SK-N-SH treated with all-trans-retinoic acid at 6 μM for 48 hours (cell line): Measurements from ENCODE around the gene MAN2B1.

Source experiments
- ARNTL ChIP-seq: fragments of 450-650 bp; formaldehyde crosslinking; IDR thresholded peaks from 2 replicates; pipeline ENCODE4 v1.5.0; 2020; ENCODE audit warnings: low read depth, mild to moderate bottlenecking, moderate library complexity, borderline replicate concordance
- PATZ1 ChIP-seq: fragments of 250-450 bp; sonication (Bioruptor Pico); IDR thresholded peaks from 2 replicates; pipeline ENCODE4 v1.8.0; 2020; ENCODE audit warnings: mild to moderate bottlenecking, moderate library complexity, borderline replicate concordance
- ZC3H10 ChIP-seq: fragments of 250-450 bp; sonication (Bioruptor Pico); IDR thresholded peaks from 2 replicates; pipeline ENCODE4 v1.5.1; 2021; ENCODE audit warnings: mild to moderate bottlenecking, moderate library complexity
- ZNF565 ChIP-seq: fragments of 450-650 bp; formaldehyde crosslinking; conservative IDR thresholded peaks from 2 replicates; pipeline ENCODE4 v1.5.0; 2020; ENCODE audit warnings: low read depth, mild to moderate bottlenecking, moderate library complexity
- ZNF8 ChIP-seq: fragments of 450-650 bp; formaldehyde crosslinking; IDR thresholded peaks from 2 replicates; pipeline ENCODE4 v1.5.0; 2020; ENCODE audit warnings: mild to moderate bottlenecking, moderate library complexity
- TF ChIP-seq, protein P1 (sequence below): fragments of 250-450 bp; sonication (Bioruptor Pico); IDR thresholded peaks from 2 replicates; pipeline ENCODE4 v1.5.1; 2021; ENCODE audit warnings: mild to moderate bottlenecking, moderate library complexity
- TF ChIP-seq, protein P2 (sequence below): fragments of 250-450 bp; sonication (Bioruptor Pico); IDR thresholded peaks from 2 replicates; pipeline ENCODE4 v1.5.1; 2020; ENCODE audit warnings: low read depth, mild to moderate bottlenecking, moderate library complexity

DNA sequence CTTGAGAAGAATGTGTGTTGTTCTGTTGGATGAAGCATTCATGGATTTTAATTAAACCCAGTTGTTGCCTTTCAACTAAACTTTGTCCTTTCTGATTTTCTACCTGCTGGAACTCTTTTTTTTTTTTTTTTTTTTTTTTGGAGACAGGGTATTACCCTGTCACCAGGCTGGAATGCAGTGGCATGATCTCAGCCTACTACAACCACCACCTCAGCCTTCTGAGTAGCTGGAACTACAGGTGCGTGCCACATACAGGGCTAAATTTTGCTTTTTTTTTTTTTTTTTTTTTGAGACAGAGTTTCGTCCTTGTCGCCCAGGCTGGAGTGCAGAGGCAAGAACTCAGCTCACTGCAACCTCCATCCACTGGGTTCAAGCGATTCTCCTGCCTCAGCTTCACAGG, 48.9 kb downstream of the MAN2B1 start:
- TF ChIP-seq ARNTL (CRISPR knock-in tag), result no peak
- TF ChIP-seq PATZ1 (CRISPR knock-in tag), result no peak
- TF ChIP-seq, protein P1, sequence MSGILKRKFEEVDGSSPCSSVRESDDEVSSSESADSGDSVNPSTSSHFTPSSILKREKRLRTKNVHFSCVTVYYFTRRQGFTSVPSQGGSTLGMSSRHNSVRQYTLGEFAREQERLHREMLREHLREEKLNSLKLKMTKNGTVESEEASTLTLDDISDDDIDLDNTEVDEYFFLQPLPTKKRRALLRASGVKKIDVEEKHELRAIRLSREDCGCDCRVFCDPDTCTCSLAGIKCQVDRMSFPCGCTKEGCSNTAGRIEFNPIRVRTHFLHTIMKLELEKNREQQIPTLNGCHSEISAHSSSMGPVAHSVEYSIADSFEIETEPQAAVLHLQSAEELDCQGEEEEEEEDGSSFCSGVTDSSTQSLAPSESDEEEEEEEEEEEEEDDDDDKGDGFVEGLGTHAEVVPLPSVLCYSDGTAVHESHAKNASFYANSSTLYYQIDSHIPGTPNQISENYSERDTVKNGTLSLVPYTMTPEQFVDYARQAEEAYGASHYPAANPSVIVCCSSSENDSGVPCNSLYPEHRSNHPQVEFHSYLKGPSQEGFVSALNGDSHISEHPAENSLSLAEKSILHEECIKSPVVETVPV (CRISPR knock-in tag), result no peak
- no peak for TF ChIP-seq ZNF8 (CRISPR knock-in tag)
- no peak for TF ChIP-seq ZC3H10
- TF ChIP-seq, protein P2, sequence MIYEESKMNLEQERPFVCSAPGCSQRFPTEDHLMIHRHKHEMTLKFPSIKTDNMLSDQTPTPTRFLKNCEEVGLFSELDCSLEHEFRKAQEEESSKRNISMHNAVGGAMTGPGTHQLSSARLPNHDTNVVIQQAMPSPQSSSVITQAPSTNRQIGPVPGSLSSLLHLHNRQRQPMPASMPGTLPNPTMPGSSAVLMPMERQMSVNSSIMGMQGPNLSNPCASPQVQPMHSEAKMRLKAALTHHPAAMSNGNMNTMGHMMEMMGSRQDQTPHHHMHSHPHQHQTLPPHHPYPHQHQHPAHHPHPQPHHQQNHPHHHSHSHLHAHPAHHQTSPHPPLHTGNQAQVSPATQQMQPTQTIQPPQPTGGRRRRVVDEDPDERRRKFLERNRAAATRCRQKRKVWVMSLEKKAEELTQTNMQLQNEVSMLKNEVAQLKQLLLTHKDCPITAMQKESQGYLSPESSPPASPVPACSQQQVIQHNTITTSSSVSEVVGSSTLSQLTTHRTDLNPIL (CRISPR knock-in tag), result no peak
- no peak for TF ChIP-seq ZNF565 (CRISPR knock-in tag)
